ENCODE measurements around the gene ZNF750.

ZNF750 gene

DNA sequence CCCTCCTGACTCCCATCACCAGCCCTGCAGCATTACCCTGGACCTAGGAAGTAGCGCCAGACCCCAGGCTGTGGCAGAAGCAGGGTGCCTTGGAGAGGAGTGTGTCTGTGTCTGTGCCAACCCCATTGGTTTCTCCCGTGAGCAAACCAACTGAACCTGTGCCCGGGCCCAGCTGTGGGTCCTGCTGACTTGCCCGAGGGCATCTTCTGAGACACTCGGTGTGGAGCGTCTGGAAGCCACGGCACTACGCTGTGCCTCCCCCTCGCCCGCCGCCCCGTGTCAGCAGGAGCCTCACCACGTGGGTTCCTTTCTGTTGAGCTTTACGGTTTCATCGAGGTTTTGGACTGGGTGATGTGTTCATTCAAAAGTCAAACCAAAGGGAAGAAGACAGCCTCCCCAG, 27.8 kb downstream of the ZNF750 start:
- no peak for DNase-seq (ENCODE audit: low spot score)

- no peak for DNase-seq (ENCODE audit: low spot score)
Measured at GRCh38 chr17:82810644-82811430, 29.0 kb downstream of the ZNF750 start.

DNA sequence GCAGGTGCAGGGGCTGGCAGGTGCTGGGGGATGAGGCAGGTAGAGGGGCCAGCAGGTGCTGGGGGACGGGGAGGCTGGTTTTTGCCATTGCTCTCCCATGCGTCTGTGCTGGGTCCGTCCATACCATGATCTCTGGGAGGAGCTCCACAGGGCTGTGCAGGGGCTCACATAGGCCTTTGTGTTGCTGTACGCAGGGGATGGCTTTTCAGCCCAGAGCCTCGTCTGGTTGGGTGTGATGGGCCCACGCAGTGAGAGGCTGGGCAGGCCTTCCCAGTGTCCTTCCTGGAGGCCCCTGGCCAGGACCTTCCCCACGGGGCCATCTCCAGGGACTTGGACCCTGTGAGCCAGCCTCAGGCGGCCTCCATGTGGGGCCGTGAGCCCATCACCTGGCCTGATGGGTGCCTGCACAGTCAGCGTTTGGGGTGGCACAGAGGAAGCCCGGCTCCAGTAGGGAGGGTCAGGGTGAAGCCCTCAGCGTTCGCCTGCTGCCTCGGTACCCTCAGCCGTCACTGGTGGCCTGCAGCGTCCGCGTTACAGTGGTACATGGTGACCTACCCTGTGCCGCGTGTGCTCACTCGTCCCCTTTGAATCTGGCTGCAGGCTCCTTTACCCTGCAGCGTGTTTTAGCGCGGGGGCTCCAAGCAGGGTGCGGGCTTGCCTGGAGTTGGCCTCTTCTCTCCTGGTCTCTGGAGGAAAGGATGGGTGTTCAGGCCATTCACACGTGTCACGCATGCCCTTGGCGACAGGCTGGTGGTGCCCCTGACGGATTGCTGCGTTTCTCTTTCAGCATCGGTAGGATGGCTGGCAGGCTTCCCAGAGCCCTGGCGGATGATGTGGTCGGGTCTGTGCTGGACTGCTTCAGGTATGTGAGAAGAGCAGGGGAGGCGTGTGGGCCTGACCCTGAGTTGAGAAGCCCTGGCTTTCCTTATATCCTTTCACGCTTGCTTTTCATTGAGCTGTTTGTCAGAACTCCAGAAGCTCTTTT, 30.6 kb downstream of the ZNF750 start:
- DNase-seq (ENCODE audit: low spot score): no peak

DNA sequence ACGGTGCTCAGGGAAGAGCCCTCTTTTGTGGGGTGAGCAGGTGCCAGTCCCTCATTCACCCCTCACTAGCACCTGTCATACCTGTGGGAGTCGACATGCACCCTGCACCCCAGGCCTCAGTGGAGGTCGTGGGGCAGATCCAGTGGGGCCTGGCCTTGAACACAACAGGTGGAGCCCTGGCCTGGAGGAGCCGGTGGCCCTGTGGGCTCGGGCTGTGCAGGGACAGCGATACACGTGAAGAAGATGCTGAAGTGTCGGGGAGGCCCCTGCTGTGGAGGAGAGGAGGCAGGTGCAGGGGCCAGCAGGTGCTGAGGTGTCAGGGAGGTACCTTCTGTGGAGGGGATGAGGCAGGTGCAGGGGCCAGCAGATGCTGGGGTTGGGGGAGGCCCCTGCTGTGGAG, 31.8 kb downstream of the ZNF750 start:
- DNase-seq (ENCODE audit: low spot score): no peak

DNA sequence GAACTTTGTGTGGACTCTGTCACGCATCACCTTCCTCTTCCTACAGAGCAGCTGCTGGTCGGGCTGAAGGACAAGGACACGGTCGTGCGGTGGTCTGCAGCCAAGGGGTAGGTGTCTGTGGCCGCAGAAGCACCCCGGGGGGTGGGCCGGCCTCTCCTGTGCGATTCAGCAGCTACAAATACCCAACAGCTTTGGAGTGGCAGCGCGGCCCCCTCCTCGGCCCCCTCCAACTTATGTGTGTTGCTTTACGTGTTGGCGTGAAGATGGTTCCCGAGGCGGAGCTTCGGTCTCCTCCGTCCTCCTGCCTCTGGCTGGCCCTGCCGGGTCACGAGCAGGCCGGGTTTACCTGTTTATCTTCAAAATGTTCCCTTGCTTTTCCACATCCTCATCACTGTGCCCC, 32.3 kb downstream of the ZNF750 start:
- no peak for DNase-seq (ENCODE audit: low spot score)

- DNase-seq (ENCODE audit: low spot score): no peak
Measured at GRCh38 chr17:82807101-82807500, 32.7 kb downstream of the ZNF750 start.

DNA sequence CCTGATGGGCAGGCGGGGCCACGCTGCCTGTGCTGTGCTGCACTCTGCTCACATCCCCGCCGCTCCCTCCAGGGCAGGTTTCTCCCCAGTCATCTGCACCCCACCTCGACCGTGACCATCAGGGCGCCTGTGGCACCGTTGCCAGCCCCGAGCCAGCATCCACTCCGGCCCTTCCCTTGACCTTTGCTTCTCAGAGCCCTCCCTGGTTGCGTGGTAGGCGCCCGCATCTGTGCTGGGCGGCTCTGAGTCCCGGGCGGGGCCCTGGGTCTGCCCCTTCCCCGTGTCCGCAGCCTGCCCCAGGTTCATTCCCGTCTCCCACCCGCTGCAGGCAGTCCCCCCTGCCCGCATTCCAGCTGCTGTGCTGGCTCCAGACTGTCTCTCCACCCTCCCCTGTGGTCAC, 33.2 kb downstream of the ZNF750 start:
- no peak for DNase-seq (ENCODE audit: low spot score)

GRCh38 chr17:82805823-82806222, 34.0 kb downstream of the ZNF750 start:
- DNase-seq (ENCODE audit: low spot score): no peak

DNA sequence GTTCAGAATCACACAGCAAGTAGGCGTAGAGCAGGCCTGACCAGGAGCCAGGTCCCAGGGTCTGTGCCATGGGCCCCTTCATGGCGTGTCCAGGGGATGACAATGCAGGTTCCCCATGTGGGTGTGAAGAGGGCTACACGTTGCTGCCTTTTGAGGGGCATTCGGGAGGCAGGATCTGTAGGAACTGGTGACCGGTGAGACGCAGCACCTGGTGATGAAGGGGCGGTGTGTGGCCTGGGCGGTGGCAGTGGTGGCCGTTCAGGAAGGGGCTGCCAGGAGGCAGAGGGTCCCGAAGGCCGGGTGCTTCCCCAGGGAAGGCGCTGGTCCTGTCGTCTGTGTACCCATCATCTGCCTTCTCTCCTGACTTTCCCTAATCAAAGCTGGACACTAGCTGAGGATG, 34.6 kb downstream of the ZNF750 start:
- no peak for DNase-seq (ENCODE audit: low spot score)

GRCh38 chr17:82804442-82805191, 35.2 kb downstream of the ZNF750 start:
- DNase-seq (ENCODE audit: low spot score): no peak

DNA sequence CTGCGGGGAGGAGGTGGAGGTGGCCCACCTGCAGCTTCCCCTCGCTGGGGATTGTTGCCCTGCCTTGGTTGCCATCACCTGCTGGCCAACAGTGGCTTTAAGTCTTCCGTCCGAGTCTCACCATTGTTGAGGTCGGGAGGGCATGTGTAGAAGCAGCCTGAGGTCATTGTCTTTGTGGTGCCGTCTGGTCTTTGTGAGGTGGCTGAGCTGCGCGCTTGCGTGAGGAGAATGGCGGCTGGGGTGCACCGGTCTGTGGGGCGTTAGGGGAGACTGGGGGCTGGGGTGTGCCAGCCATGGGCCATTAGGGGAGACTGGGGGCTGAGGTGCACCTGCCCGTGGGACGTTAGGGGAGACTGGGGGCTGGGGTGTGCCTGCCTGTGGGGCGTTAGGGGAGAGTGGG, 36.2 kb downstream of the ZNF750 start:
- no peak for DNase-seq (ENCODE audit: low spot score)

GRCh38 chr17:82803185-82803584, 36.6 kb downstream of the ZNF750 start:
- no peak for DNase-seq (ENCODE audit: low spot score)

GRCh38 chr17:82802075-82802780, 37.6 kb downstream of the ZNF750 start:
- DNase-seq (ENCODE audit: low spot score): no peak

DNA sequence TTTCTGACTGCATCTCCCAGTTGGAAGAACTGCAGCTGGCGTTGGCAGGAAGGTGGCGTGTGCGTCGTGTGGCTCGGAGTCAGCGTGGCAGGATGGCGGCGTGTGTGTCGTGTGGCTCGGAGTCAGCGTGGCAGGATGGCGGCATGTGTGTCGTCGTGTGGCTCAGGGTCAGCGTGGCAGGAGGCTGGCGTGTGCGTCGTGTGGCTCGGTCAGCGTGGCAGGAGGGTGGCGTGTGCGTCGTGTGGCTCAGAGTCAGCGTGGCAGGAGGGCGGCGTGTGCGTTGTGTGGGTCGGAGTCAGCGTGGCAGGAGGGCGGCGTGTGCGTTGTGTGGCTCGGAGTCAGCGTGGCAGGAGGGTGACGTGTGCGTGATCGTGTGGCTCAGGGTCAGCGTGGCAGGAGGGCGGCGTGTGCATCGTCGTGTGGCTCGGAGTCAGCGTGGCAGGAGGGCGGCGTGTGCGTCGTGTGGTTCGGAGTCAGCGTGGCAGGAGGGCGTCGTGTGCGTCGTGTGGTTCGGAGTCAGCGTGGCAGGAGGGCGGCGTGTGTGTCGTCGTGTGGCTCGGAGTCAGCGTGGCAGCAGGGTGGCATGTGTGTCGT, 38.3 kb downstream of the ZNF750 start:
- DNase-seq (ENCODE audit: low spot score): no peak

DNA sequence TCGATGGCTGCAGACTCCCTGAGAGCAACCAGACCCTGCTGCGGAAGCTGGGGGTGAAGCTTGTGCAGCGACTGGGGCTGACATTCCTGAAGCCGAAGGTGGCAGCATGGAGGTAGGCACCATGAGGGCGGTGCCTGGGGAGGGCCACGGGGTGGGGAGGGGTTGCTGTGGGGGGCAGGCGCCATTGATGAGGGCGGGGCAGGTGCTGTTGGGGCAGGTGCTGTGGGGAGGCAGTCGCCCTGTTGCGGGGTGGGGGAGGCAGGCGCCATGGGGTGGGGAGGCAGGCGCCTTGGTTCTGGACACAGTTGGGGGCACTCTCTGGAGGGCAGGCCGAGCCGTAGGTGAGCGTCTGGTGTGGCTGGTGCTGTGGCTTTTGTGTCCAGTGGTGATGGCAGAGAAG, 38.9 kb downstream of the ZNF750 start:
- DNase-seq (ENCODE audit: low spot score): no peak

DNA sequence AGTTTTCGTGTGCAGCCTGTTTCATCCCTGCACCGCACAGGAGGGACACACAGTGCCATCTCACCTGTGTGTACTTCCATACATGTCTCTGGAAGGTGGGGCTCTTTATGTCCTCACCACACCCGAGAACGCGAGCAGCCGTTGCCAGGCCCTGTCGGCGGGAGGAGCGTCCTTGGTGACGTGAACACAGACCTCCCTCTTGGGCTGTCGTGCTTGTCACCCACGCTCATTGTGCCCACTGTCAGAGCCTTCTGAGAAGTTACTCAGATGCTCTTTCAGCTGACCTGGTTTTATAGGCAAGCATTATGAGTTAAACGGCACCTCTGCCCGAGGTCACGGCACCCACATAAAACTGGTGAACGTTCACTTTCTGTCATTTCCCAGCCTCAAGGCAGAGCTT, 40.2 kb downstream of the ZNF750 start:
- no peak for DNase-seq (ENCODE audit: low spot score)

DNA sequence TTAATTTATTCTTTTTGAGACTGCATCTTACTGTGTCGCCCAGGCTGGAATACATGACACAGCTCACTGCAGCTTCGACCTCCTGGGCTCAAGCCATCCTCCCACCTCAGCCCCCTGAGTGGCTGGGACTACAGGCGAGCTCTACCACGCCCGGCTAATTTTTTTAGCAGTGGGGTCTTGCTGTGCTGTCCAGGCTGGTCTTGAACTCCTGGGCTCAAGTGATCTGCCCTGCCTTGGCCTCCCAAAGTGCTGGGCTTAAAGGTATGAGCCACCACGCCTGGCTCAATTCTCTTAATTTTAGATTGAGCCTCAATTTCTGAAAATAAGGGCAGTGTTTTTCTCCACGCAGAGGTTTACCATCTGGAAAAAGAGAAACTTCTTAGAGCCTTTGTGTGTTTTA, 41.1 kb downstream of the ZNF750 start:
- DNase-seq (ENCODE audit: low spot score): no peak

DNA sequence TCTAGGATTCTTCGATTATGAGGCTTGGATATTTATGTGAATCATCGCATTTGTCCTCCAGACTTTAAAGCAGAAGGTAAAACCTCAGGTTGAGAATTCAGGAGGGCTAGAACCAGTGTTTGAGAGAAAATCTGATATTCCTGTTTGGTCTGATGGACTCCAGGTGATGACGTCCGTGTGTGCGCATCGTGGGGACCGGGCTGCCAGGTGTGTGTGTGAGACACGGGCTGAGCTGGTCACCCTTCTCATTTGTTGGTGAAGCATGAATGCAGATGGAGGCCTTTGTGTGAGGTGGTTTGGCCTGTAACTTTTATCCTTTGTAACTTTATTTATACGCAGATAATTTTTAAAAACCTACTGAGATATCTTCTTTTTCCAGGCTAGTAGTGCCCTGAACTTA, 42.8 kb downstream of the ZNF750 start:
- DNase-seq (ENCODE audit: low spot score): no peak

DNA sequence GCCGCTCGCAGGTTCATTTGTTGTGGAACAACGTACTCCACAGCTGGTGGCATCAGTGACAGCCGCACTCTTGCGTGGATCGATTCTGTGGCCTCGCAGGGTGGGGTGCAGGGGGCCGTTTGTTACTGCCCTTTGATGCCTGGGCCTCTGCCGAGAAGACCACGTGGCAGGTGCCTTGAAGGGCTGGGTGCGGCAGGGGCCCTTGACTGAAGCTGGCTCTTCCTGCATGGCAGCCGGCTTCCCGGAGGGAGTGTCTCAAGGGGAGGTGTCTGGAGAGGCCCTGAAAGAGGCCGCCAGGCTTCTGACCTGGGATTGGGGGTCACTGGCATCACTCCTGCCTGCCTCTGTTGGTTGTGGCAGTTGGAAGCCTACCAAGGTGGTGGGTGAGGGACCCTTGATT, 44.2 kb downstream of the ZNF750 start:
- peak; percentile 44 for DNase-seq (ENCODE audit: low spot score)

GRCh38 chr17:82794781-82795482, 44.9 kb downstream of the ZNF750 start:
- DNase-seq (ENCODE audit: low spot score): no peak

All from ecto neural progenitor cell (in vitro differentiated cells).